Loucy (cell line): ENCODE measurements around the gene LRRC61.

Source experiments
- H2AFZ ChIP-seq: fragments of 200-600 bp; sonication (generic); 2 replicates; pipeline ENCODE4 v1.6.0; 2016; ENCODE audit warnings: antibody characterized with exemption, mild to moderate bottlenecking, low read length, moderate library complexity
- H3F3A ChIP-seq: fragments of 200-600 bp; 2 replicates; pipeline ENCODE4 v1.6.0; 2016; ENCODE audit warnings: antibody characterized with exemption, low read depth, mild to moderate bottlenecking
- H3K27me3 ChIP-seq: fragments of 200-600 bp; sonication (generic); 2 replicates; pipeline ENCODE4 v1.6.1; 2014; ENCODE audit warnings: low read length, mild to moderate bottlenecking; ENCODE audit not compliant: insufficient read depth, poor library complexity, severe bottlenecking
- H3K36me3 ChIP-seq: fragments of 200-600 bp; sonication (generic); 2 replicates; pipeline ENCODE4 v1.6.1; 2016; ENCODE audit warnings: low read length; ENCODE audit not compliant: insufficient read depth
- H3K4me1 ChIP-seq: fragments of 200-600 bp; sonication (generic); 2 replicates; pipeline ENCODE4 v1.5.1; 2014; ENCODE audit warnings: low read length, mild to moderate bottlenecking; ENCODE audit not compliant: insufficient read depth, poor library complexity, severe bottlenecking
- H3K4me2 ChIP-seq: fragments of 200-600 bp; sonication (generic); 2 replicates; pipeline ENCODE4 v1.6.0; 2014; ENCODE audit warnings: antibody characterized with exemption, low read length, low read depth, mild to moderate bottlenecking; ENCODE audit not compliant: poor library complexity, severe bottlenecking
- H3K4me3 ChIP-seq: fragments of 200-600 bp; sonication (generic); 2 replicates; pipeline ENCODE4 v1.5.1; 2014; ENCODE audit warnings: low read length, mild to moderate bottlenecking, mixed read lengths; ENCODE audit not compliant: poor library complexity, severe bottlenecking
- H3K79me2 ChIP-seq: fragments of 200-600 bp; sonication (generic); 2 replicates; pipeline ENCODE4 v1.6.1; 2014; ENCODE audit warnings: low read length; ENCODE audit not compliant: insufficient read depth
- H3K9ac ChIP-seq: fragments of 200-600 bp; sonication (generic); 2 replicates; pipeline ENCODE4 v1.6.0; 2014; ENCODE audit warnings: mild to moderate bottlenecking, low read depth, low read length, moderate library complexity; ENCODE audit not compliant: poor library complexity, severe bottlenecking
- H3K9me2 ChIP-seq: fragments of 200-600 bp; sonication (generic); replicated peaks from 2 replicates; pipeline ENCODE4 v1.6.1; 2016; ENCODE audit warnings: low read depth, low read length, mixed read lengths
- H3K9me3 ChIP-seq: fragments of 200-600 bp; sonication (generic); 2 replicates; pipeline ENCODE4 v1.6.1; 2014; ENCODE audit warnings: mild to moderate bottlenecking, antibody characterized with exemption, low read length, low read depth; ENCODE audit not compliant: insufficient read depth
- H4K20me1 ChIP-seq: fragments of 200-600 bp; sonication (generic); 2 replicates; pipeline ENCODE4 v1.6.0; 2014; ENCODE audit warnings: antibody characterized with exemption, low read length, mild to moderate bottlenecking; ENCODE audit not compliant: insufficient read depth, poor library complexity, severe bottlenecking
- EZH2phosphoT487 ChIP-seq: fragments of 200-600 bp; IDR thresholded peaks from 2 replicates; pipeline ENCODE4 v1.6.1; 2018; ENCODE audit warnings: antibody characterized with exemption, mild to moderate bottlenecking, moderate library complexity, borderline replicate concordance
- TF ChIP-seq, protein P1 (sequence below): fragments of 200-600 bp; sonication (generic); conservative IDR thresholded peaks from 2 replicates; pipeline ENCODE4 v1.5.1; 2014; ENCODE audit warnings: mild to moderate bottlenecking, antibody characterized with exemption, low read length

Gene LRRC61

DNA sequence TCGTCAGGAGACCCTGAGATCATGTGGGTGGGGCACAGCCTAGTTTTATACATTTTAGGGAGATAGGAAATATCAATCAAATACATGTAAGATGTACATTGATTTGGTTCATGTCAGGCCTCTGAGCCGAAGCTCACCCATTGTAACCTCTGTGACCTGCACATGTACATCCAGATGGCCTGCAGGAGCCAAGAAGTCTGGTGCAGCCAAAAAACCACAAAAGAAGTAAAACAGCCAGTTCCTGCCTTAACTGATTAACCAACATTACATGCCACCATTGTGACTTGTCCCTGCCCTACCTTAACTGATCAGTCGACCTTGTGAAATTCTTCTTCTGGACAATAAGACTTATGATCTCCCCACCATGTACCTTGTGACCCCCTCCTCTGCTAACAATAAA, 16.0 kb upstream of the LRRC61 start:
- TF ChIP-seq, protein P1, sequence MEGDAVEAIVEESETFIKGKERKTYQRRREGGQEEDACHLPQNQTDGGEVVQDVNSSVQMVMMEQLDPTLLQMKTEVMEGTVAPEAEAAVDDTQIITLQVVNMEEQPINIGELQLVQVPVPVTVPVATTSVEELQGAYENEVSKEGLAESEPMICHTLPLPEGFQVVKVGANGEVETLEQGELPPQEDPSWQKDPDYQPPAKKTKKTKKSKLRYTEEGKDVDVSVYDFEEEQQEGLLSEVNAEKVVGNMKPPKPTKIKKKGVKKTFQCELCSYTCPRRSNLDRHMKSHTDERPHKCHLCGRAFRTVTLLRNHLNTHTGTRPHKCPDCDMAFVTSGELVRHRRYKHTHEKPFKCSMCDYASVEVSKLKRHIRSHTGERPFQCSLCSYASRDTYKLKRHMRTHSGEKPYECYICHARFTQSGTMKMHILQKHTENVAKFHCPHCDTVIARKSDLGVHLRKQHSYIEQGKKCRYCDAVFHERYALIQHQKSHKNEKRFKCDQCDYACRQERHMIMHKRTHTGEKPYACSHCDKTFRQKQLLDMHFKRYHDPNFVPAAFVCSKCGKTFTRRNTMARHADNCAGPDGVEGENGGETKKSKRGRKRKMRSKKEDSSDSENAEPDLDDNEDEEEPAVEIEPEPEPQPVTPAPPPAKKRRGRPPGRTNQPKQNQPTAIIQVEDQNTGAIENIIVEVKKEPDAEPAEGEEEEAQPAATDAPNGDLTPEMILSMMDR, result no peak
- TF ChIP-seq EZH2phosphoT487, result no peak
- no peaks in the 10 kb centered on the region for H3F3A ChIP-seq
- H3K4me3 ChIP-seq, result peak overlapping the region; percentile 30
- H3K79me2 ChIP-seq, result no peaks in the 10 kb centered on the region
- H3K9me3 ChIP-seq, result no peaks in the 10 kb centered on the region
- H2AFZ ChIP-seq, result no peak overlapping the region
- H3K27me3 ChIP-seq, result no peaks in the 10 kb centered on the region
- H3K9ac ChIP-seq, result peak overlapping the region; percentile 52
- H3K4me2 ChIP-seq, result peak overlapping the region; percentile 57
- no peaks in the 10 kb centered on the region for H3K9me2 ChIP-seq
- H4K20me1 ChIP-seq, result no peaks in the 10 kb centered on the region
- no peaks in the 10 kb centered on the region for H3K36me3 ChIP-seq
- peaks cover 37% of the 10 kb centered on the region for H3K4me1 ChIP-seq

DNA sequence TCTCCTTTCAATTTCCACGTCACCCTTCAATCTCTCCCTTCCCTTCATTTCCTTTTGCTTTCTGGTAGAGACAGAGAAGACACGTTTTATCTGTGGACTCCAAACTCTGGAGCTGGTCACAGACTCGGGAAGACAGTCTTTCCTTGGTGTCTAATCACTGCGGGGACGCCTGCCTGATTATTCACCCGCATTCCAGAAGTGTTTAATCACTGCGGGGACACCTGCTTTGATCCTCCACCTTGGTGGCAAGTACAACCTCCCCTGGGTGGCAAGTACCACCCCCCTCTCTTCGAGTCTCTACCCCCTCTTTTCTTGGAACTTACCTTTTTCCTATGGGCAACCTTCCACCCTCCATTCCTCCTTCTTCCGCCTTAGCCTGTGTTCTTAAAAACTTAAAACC, 15.3 kb upstream of the LRRC61 start:
- H3K4me3 ChIP-seq, result peak overlapping the region; percentile 30
- no peaks in the 10 kb centered on the region for H3K9me2 ChIP-seq
- no peaks in the 10 kb centered on the region for H3K79me2 ChIP-seq
- peak overlapping the region; percentile 52 for H3K9ac ChIP-seq
- H3K36me3 ChIP-seq, result no peaks in the 10 kb centered on the region
- no peak overlapping the region for H3K4me2 ChIP-seq
- H3K27me3 ChIP-seq, result no peaks in the 10 kb centered on the region
- H2AFZ ChIP-seq, result no peak overlapping the region
- H4K20me1 ChIP-seq, result no peaks in the 10 kb centered on the region
- H3K4me1 ChIP-seq, result peaks cover 38% of the 10 kb centered on the region
- no peaks in the 10 kb centered on the region for H3K9me3 ChIP-seq
- TF ChIP-seq, protein P1, result no peak
- TF ChIP-seq EZH2phosphoT487, result no peak
- no peaks in the 10 kb centered on the region for H3F3A ChIP-seq

DNA sequence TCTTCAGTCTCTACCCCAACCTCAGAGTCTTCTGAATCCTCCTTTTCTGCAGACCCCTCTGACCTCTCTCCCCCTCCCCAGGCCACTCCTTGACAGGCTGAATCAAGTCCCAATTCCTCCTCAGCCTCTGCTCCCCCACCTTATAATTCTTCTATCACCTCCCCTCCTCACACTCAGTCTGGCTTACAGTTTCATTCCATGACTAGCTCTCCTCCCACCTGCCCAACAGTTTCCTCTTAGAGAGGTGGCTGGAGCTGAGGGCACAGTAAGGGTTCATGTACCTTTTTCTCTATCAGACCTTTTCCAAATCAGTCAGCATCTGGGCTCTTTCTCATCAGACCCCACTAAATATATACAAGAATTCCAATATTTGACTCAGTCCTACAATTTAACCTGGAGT, 14.6 kb upstream of the LRRC61 start:
- no peak overlapping the region for H2AFZ ChIP-seq
- H3K4me1 ChIP-seq, result peaks cover 45% of the 10 kb centered on the region
- H3K36me3 ChIP-seq, result no peaks in the 10 kb centered on the region
- no peak for TF ChIP-seq EZH2phosphoT487
- TF ChIP-seq, protein P1, result no peak
- no peaks in the 10 kb centered on the region for H3K9me3 ChIP-seq
- no peaks in the 10 kb centered on the region for H3K27me3 ChIP-seq
- H3K9ac ChIP-seq, result no peak overlapping the region
- no peaks in the 10 kb centered on the region for H3K79me2 ChIP-seq
- no peak overlapping the region for H3K4me3 ChIP-seq
- H3K9me2 ChIP-seq, result no peaks in the 10 kb centered on the region
- no peak overlapping the region for H3K4me2 ChIP-seq
- H4K20me1 ChIP-seq, result no peaks in the 10 kb centered on the region
- no peaks in the 10 kb centered on the region for H3F3A ChIP-seq
